ENCODE data around the gene PDCD1. TPM values are rescaled to one million over a fixed set of nuclear protein-coding genes. Genes with fewer than 3 reads are reported as not detected.

Gene PDCD1
- total RNA-seq, 1 experiment from 2014 or later = not detected

GRCh38 chr2:241848761-241849615 lies 9.7 kb downstream of the PDCD1 start:
- H3K4me2 ChIP-seq = no peak overlapping the region
- H3K9me3 ChIP-seq (ENCODE audit: insufficient read depth, low read depth) = no peaks in the 10 kb centered on the region
- no peaks in the 10 kb centered on the region for H3K9me2 ChIP-seq (ENCODE audit: insufficient read depth)
- no peaks in the 10 kb centered on the region for H4K20me1 ChIP-seq (ENCODE audit: insufficient read depth)
- H3K79me2 ChIP-seq (ENCODE audit: low read depth) = no peaks in the 10 kb centered on the region
- no peak for TF ChIP-seq CTCF (conservative IDR thresholded peaks at IDR 0.05)
- TF ChIP-seq EZH2 (IDR thresholded peaks at IDR 0.05; ENCODE audit: low read depth) = no peak
- no peak overlapping the region for H3K4me3 ChIP-seq
- intact Hi-C loops (cut with micrococcal nuclease; ENCODE audit: unreplicated experiment) = no loop called here
- H3F3A ChIP-seq (ENCODE audit: insufficient read depth, low read depth) = no peaks in the 10 kb centered on the region
- POLR2A ChIA-PET (ENCODE audit: unreplicated experiment) = no interaction called here
- CTCF ChIA-PET = no interaction called here
- H3K4me1 ChIP-seq (replicated peaks; ENCODE audit: insufficient read depth) = no peaks in the 10 kb centered on the region
- no peak overlapping the region for H3K27ac ChIP-seq
- BruUV-seq (replicated peaks) = no TSS peak
- H3K27me3 ChIP-seq (ENCODE audit: insufficient read depth, low read depth) = peaks cover 67% of the 10 kb centered on the region
- no peak overlapping the region for H2AFZ ChIP-seq
- no peaks in the 10 kb centered on the region for H3K36me3 ChIP-seq (ENCODE audit: low read depth)
- DNase-seq = peak in 1 of 2 experiments; percentile 1

GRCh38 chr2:241846406-241846805 lies 12.3 kb downstream of the PDCD1 start:
- POLR2A ChIA-PET (ENCODE audit: unreplicated experiment) = no interaction called here
- no peaks in the 10 kb centered on the region for H3K36me3 ChIP-seq (ENCODE audit: low read depth)
- H3K79me2 ChIP-seq (ENCODE audit: low read depth) = no peaks in the 10 kb centered on the region
- no peaks in the 10 kb centered on the region for H3K9me3 ChIP-seq (ENCODE audit: insufficient read depth, low read depth)
- DNase-seq = no peak
- no TSS peak for BruUV-seq (replicated peaks)
- CTCF ChIA-PET = no interaction called here
- H3K27ac ChIP-seq = no peak overlapping the region
- no peak for TF ChIP-seq CTCF (conservative IDR thresholded peaks at IDR 0.05)
- TF ChIP-seq EZH2 (IDR thresholded peaks at IDR 0.05; ENCODE audit: low read depth) = no peak
- no peak overlapping the region for H3K4me3 ChIP-seq
- no peaks in the 10 kb centered on the region; the same call in 1 of the 2 replicates for H3F3A ChIP-seq (ENCODE audit: insufficient read depth, low read depth)
- no peak overlapping the region for H2AFZ ChIP-seq
- H3K4me2 ChIP-seq = no peak overlapping the region
- intact Hi-C loops (cut with micrococcal nuclease; ENCODE audit: unreplicated experiment) = no loop called here
- H3K27me3 ChIP-seq (ENCODE audit: insufficient read depth, low read depth) = peaks cover 54% of the 10 kb centered on the region
- no peaks in the 10 kb centered on the region for H4K20me1 ChIP-seq (ENCODE audit: insufficient read depth)
- H3K4me1 ChIP-seq (replicated peaks; ENCODE audit: insufficient read depth) = no peaks in the 10 kb centered on the region
- no peaks in the 10 kb centered on the region for H3K9me2 ChIP-seq (ENCODE audit: insufficient read depth)

- TF ChIP-seq CTCF (conservative IDR thresholded peaks at IDR 0.05) (no peak), EZH2 (IDR thresholded peaks at IDR 0.05; ENCODE audit: low read depth) (no peak)
- Histone ChIP-seq H3K4me3 (no peak overlapping the region), H3K79me2 (ENCODE audit: low read depth) (no peaks in the 10 kb centered on the region), H3K36me3 (ENCODE audit: low read depth) (no peaks in the 10 kb centered on the region), H3K4me1 (replicated peaks; ENCODE audit: insufficient read depth) (no peaks in the 10 kb centered on the region), H4K20me1 (ENCODE audit: insufficient read depth) (no peaks in the 10 kb centered on the region), H3K9me3 (ENCODE audit: insufficient read depth, low read depth) (no peaks in the 10 kb centered on the region), H3K27me3 (ENCODE audit: insufficient read depth, low read depth) (peaks cover 46% of the 10 kb centered on the region), H3K9me2 (ENCODE audit: insufficient read depth) (no peaks in the 10 kb centered on the region), H3F3A (ENCODE audit: insufficient read depth, low read depth) (no peaks in the 10 kb centered on the region; the same call in 1 of the 2 replicates), H2AFZ (no peak overlapping the region), H3K27ac (no peak overlapping the region), H3K4me2 (no peak overlapping the region)
- no TSS peak for BruUV-seq (replicated peaks)
- DNase-seq = no peak
- CTCF ChIA-PET = no interaction called here
- intact Hi-C loops (cut with micrococcal nuclease; ENCODE audit: unreplicated experiment) = loop anchor here (2.0 kb wide), 1 partner anchor 70 kb away; no protein-coding TSS in a partner anchor
- POLR2A ChIA-PET (ENCODE audit: unreplicated experiment) = no interaction called here
These were observed 13.7 kb downstream of the PDCD1 start for GRCh38 chr2:241844831-241845578.
